ENCODE data around the gene UBE2J1. TPM values are rescaled to one million over a fixed set of nuclear protein-coding genes. Genes with fewer than 3 reads are reported as not detected.
A peak's percentile ranks its signal among the peaks of the same experiment; 100 is the strongest.

Gene UBE2J1
- total and polyA plus RNA-seq, 11 donors, result 8.9 to 28.2 (median 15.2) TPM

GRCh38 chr6:89302195-89302770 is 50.2 kb downstream of the UBE2J1 start:
- Histone ChIP-seq H3K27me3 (no peaks in the 10 kb centered on the region), H3K27ac (no peak overlapping the region), H3K4me3 (no peak overlapping the region), H3K4me1 (peaks cover 0 to 24% (median 14%) of the 10 kb centered on the region in 12 donors), H3K36me3 (no peaks in the 10 kb centered on the region), H3K9me3 (peaks cover 0 to 6% (median 0%) of the 10 kb centered on the region in 12 donors)
- DNase-seq, result no peak
- WGBS, 4 donors, result 76 to 96% (median 92%) methylated on average over 7 to 22 of the region's 22 CpGs
- intact Hi-C loops (cut with DNase I), result no loop called here
- TF ChIP-seq, protein P1, sequence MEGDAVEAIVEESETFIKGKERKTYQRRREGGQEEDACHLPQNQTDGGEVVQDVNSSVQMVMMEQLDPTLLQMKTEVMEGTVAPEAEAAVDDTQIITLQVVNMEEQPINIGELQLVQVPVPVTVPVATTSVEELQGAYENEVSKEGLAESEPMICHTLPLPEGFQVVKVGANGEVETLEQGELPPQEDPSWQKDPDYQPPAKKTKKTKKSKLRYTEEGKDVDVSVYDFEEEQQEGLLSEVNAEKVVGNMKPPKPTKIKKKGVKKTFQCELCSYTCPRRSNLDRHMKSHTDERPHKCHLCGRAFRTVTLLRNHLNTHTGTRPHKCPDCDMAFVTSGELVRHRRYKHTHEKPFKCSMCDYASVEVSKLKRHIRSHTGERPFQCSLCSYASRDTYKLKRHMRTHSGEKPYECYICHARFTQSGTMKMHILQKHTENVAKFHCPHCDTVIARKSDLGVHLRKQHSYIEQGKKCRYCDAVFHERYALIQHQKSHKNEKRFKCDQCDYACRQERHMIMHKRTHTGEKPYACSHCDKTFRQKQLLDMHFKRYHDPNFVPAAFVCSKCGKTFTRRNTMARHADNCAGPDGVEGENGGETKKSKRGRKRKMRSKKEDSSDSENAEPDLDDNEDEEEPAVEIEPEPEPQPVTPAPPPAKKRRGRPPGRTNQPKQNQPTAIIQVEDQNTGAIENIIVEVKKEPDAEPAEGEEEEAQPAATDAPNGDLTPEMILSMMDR (IDR thresholded peaks at IDR 0.05), result no peak
- TF ChIP-seq POLR2A (IDR thresholded peaks at IDR 0.05), result no peak
- no peak for ATAC-seq

- ATAC-seq (no peak), DNase-seq (no peak)
- Histone ChIP-seq H3K4me3 (no peak overlapping the region), H3K27ac (no peak overlapping the region), H3K9me3 (peaks cover 0 to 6% (median 0%) of the 10 kb centered on the region in 12 donors), H3K27me3 (no peaks in the 10 kb centered on the region), H3K36me3 (no peaks in the 10 kb centered on the region), H3K4me1 (peaks cover 0 to 30% (median 15%) of the 10 kb centered on the region in 12 donors)
- TF ChIP-seq POLR2A (IDR thresholded peaks at IDR 0.05), result no peak
- TF ChIP-seq, protein P1 (IDR thresholded peaks at IDR 0.05), result no peak
- intact Hi-C loops (cut with DNase I), result no loop called here
- 94 to 95% (median 95%) methylated on average over 25 of the region's 25 CpGs for whole genome bisulfite sequencing, 4 donors
Observed at GRCh38 chr6:89301586-89302194, 50.8 kb downstream of the UBE2J1 start.

- Histone ChIP-seq H3K36me3 (no peaks in the 10 kb centered on the region), H3K4me3 (no peak overlapping the region), H3K4me1 (peaks cover 0 to 30% (median 15%) of the 10 kb centered on the region in 12 donors), H3K27ac (no peak overlapping the region), H3K9me3 (peaks cover 0 to 6% (median 0%) of the 10 kb centered on the region in 12 donors), H3K27me3 (no peaks in the 10 kb centered on the region)
- ATAC-seq (peak in 2 of 4 donors; percentile 3 to 6), DNase-seq (no peak)
- WGBS, 4 donors, result 84 to 88% (median 88%) methylated on average over 7 of the region's 7 CpGs
- TF ChIP-seq, protein P1 (IDR thresholded peaks at IDR 0.05), result no peak
- no peak for TF ChIP-seq POLR2A (IDR thresholded peaks at IDR 0.05)
- intact Hi-C loops (cut with DNase I), result no loop called here
Observed at GRCh38 chr6:89299466-89299850, 53.1 kb downstream of the UBE2J1 start.

DNA sequence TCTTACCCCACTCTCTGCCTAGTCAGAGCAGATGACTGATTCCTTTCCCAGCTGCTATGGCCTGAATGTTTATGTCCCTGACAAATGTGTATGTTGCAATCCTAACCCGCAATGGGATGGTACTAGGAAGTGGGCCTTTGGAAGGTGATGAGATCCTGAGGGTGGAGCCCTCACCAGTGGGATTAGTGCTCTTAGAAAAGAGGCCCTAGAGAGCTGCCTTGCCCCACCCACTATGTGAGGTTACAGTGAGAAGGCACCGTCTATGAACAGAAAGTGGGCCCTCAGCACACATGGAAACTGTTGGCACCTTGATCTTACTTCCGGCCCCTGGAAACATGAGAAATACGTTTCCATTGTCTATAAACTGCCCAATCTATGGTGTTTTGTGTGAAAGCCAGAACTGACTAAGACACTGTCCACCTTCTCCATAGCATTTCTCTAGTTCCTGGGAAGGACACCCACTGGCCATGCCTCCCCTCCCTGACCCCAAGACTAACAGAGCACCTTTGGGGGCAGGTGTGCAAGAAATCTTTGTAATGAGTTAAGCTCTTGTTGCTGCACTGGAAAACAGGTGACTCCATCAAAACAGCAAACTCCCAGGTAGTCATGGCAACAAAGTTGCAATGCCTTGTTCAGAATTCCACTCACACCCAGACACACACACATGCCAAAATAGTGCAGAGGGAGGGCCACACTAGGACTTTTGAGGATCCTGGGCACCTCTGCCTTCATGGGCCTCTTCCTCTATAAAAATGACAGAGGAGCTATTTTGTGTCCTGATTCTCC is 53.6 kb downstream of the UBE2J1 start:
- intact Hi-C loops (cut with DNase I), result no loop called here
- Histone ChIP-seq H3K27me3 (no peaks in the 10 kb centered on the region), H3K36me3 (no peaks in the 10 kb centered on the region), H3K9me3 (peaks cover 0 to 6% (median 0%) of the 10 kb centered on the region in 12 donors), H3K4me3 (no peak overlapping the region), H3K4me1 (peaks cover 0 to 30% (median 15%) of the 10 kb centered on the region in 12 donors), H3K27ac (peak overlapping the region in 7 of 12 donors; percentile 26 to 62 (median 47))
- DNase-seq (no peak), ATAC-seq (peak in 1 of 4 donors; percentile 23)
- no peak for TF ChIP-seq POLR2A (IDR thresholded peaks at IDR 0.05)
- TF ChIP-seq, protein P1 (IDR thresholded peaks at IDR 0.05), result no peak
- WGBS, 4 donors, result 43 to 70% (median 62%) methylated on average over 4 of the region's 4 CpGs

All from heart left ventricle (tissue), 16 donors.